HEK293 (cell line): Measurements from ENCODE around the gene SLC7A10.

Experiments
- CTCF ChIA-PET: fragments of 350-600 bp; formaldehyde crosslinking; extraction: SDS; loops from one replicate; lab custom pipeline; 2021; ENCODE audit warnings: antibody characterized with exemption; lab: Yijun Ruan, JAX
- POLR2A ChIA-PET: fragments of 300-600 bp; formaldehyde crosslinking; extraction: SDS; loops from one replicate; lab custom pipeline; 2020; ENCODE audit warnings: antibody characterized with exemption, inconsistent platforms; lab: Yijun Ruan, JAX
- H3K27ac ChIP-seq: fragments of 200-500 bp; sonication (Bioruptor generic); 2 replicates; pipeline ENCODE4 v1.5.1; 2014; ENCODE audit warnings: low read depth, low read length, control low read depth, inconsistent platforms; ENCODE audit errors: extremely low read depth
- H3K36me3 ChIP-seq, 2 experiments: fragments of 200-500 bp in 1 of 2; sonication (Bioruptor generic) in 1 of 2; 1 replicate in 1 of 2; 2 replicates in 1 of 2; pipeline ENCODE4 v1.5.1; 2014 to 2017; ENCODE audit warnings: inconsistent platforms in 2 of 2, low read length in 2 of 2; ENCODE audit not compliant: control insufficient read depth in 2 of 2, insufficient read depth in 1 of 2
- H3K4me1 ChIP-seq: fragments of 200-500 bp; sonication (Bioruptor generic); 2 replicates; pipeline ENCODE4 v1.5.1; 2014; ENCODE audit warnings: mild to moderate bottlenecking, low read length, inconsistent platforms; ENCODE audit not compliant: control insufficient read depth, insufficient read depth
- H3K4me3 ChIP-seq: 2 replicates; pipeline ENCODE4 v1.5.1; 2011; ENCODE audit warnings: low read depth, mild to moderate bottlenecking, control low read depth, low read length, moderate library complexity
- H3K9me3 ChIP-seq: fragments of 200-500 bp; sonication (Bioruptor generic); 2 replicates; pipeline ENCODE4 v1.5.1; 2014; ENCODE audit warnings: low read depth, low read length, inconsistent platforms; ENCODE audit not compliant: control insufficient read depth, insufficient read depth
- GLIS2 ChIP-seq: fragments of 450-650 bp; formaldehyde crosslinking; IDR thresholded peaks from 2 replicates; pipeline ENCODE4 v1.5.1; 2016; ENCODE audit warnings: missing biosample characterization, missing genetic modification characterization
- INSM2 ChIP-seq: fragments of 450-650 bp; formaldehyde crosslinking; IDR thresholded peaks from 2 replicates; pipeline ENCODE4 v1.5.1; 2016; ENCODE audit warnings: missing biosample characterization, missing genetic modification characterization
- KLF8 ChIP-seq: fragments of 450-650 bp; formaldehyde crosslinking; IDR thresholded peaks from 2 replicates; pipeline ENCODE4 v1.5.1; 2016; ENCODE audit warnings: missing biosample characterization, missing genetic modification characterization
- KLF9 ChIP-seq: fragments of 450-650 bp; formaldehyde crosslinking; IDR thresholded peaks from 2 replicates; pipeline ENCODE4 v1.5.1; 2016; ENCODE audit warnings: missing biosample characterization, missing genetic modification characterization, low read depth
- OVOL3 ChIP-seq: fragments of 450-650 bp; formaldehyde crosslinking; IDR thresholded peaks from 2 replicates; pipeline ENCODE4 v1.5.1; 2016; ENCODE audit warnings: missing biosample characterization, missing genetic modification characterization
- REPIN1 ChIP-seq: fragments of 450-650 bp; formaldehyde crosslinking; IDR thresholded peaks from 2 replicates; pipeline ENCODE4 v1.5.1; 2017; ENCODE audit warnings: missing biosample characterization, missing genetic modification characterization, low read depth
- SALL2 ChIP-seq: fragments of 450-650 bp; formaldehyde crosslinking; IDR thresholded peaks from 2 replicates; pipeline ENCODE4 v1.5.0; 2017; ENCODE audit warnings: missing biosample characterization, mild to moderate bottlenecking, missing genetic modification characterization, borderline replicate concordance
- SCRT2 ChIP-seq: fragments of 450-650 bp; formaldehyde crosslinking; IDR thresholded peaks from 2 replicates; pipeline ENCODE4 v1.5.1; 2016; ENCODE audit warnings: missing biosample characterization, missing genetic modification characterization
- YY2 ChIP-seq: fragments of 450-650 bp; formaldehyde crosslinking; IDR thresholded peaks from 2 replicates; pipeline ENCODE4 v1.5.1; 2016; ENCODE audit warnings: missing biosample characterization, missing genetic modification characterization
- ZBTB21 ChIP-seq: fragments of 450-650 bp; formaldehyde crosslinking; IDR thresholded peaks from 2 replicates; pipeline ENCODE4 v1.5.1; 2017; ENCODE audit warnings: missing biosample characterization, missing genetic modification characterization
- ZBTB7A ChIP-seq: fragments of 450-650 bp; formaldehyde crosslinking; IDR thresholded peaks from 2 replicates; pipeline ENCODE4 v1.5.1; 2016; ENCODE audit warnings: low read depth, missing biosample characterization, missing genetic modification characterization
- ZFHX2 ChIP-seq: fragments of 450-650 bp; formaldehyde crosslinking; conservative IDR thresholded peaks from 2 replicates; pipeline ENCODE4 v1.5.1; 2016; ENCODE audit warnings: missing biosample characterization, missing genetic modification characterization
- ZFP3 ChIP-seq: fragments of 450-650 bp; formaldehyde crosslinking; IDR thresholded peaks from 2 replicates; pipeline ENCODE4 v1.5.1; 2016; ENCODE audit warnings: low read depth, missing biosample characterization, missing genetic modification characterization
- ZNF121 ChIP-seq: fragments of 450-650 bp; formaldehyde crosslinking; IDR thresholded peaks from 2 replicates; pipeline ENCODE4 v1.5.1; 2016; ENCODE audit warnings: missing biosample characterization, missing genetic modification characterization
- ZNF24 ChIP-seq: fragments of 450-650 bp; formaldehyde crosslinking; IDR thresholded peaks from 2 replicates; pipeline ENCODE4 v1.5.1; 2016; ENCODE audit warnings: missing biosample characterization, missing genetic modification characterization
- ZNF324 ChIP-seq: fragments of 450-650 bp; formaldehyde crosslinking; IDR thresholded peaks from 2 replicates; pipeline ENCODE4 v1.5.1; 2016; ENCODE audit warnings: missing biosample characterization, missing genetic modification characterization
- ZNF391 ChIP-seq: fragments of 450-650 bp; formaldehyde crosslinking; IDR thresholded peaks from 2 replicates; pipeline ENCODE4 v1.5.1; 2016; ENCODE audit warnings: low read depth, missing biosample characterization, missing genetic modification characterization, borderline replicate concordance
- ZNF423 ChIP-seq: fragments of 450-650 bp; formaldehyde crosslinking; IDR thresholded peaks from 2 replicates; pipeline ENCODE4 v1.5.1; 2016; ENCODE audit warnings: missing biosample characterization, missing genetic modification characterization
- ZNF426 ChIP-seq: fragments of 450-650 bp; formaldehyde crosslinking; IDR thresholded peaks from 2 replicates; pipeline ENCODE4 v1.5.1; 2017; ENCODE audit warnings: missing biosample characterization, missing genetic modification characterization, mild to moderate bottlenecking, inconsistent platforms, moderate library complexity
- ZNF488 ChIP-seq: fragments of 450-650 bp; formaldehyde crosslinking; IDR thresholded peaks from 2 replicates; pipeline ENCODE4 v1.5.1; 2016; ENCODE audit warnings: missing biosample characterization, missing genetic modification characterization
- ZNF548 ChIP-seq: fragments of 450-650 bp; formaldehyde crosslinking; IDR thresholded peaks from 2 replicates; pipeline ENCODE4 v1.5.1; 2016; ENCODE audit warnings: missing biosample characterization, missing genetic modification characterization
- ZNF560 ChIP-seq: fragments of 450-650 bp; formaldehyde crosslinking; IDR thresholded peaks from 2 replicates; pipeline ENCODE4 v1.5.1; 2017; ENCODE audit warnings: missing biosample characterization, missing genetic modification characterization, borderline replicate concordance
- ZNF561 ChIP-seq: fragments of 450-650 bp; IDR thresholded peaks from 2 replicates; pipeline ENCODE4 v1.5.1; 2018; ENCODE audit warnings: missing biosample characterization, missing genetic modification characterization, borderline replicate concordance
- ZNF677 ChIP-seq: fragments of 450-650 bp; IDR thresholded peaks from 2 replicates; pipeline ENCODE4 v1.5.0; 2018; ENCODE audit warnings: missing biosample characterization, mild to moderate bottlenecking, missing genetic modification characterization, moderate library complexity
- ZSCAN4 ChIP-seq: fragments of 450-650 bp; formaldehyde crosslinking; IDR thresholded peaks from 2 replicates; pipeline ENCODE4 v1.5.1; 2017; ENCODE audit warnings: missing biosample characterization, missing genetic modification characterization
- ZSCAN5A ChIP-seq: fragments of 450-650 bp; formaldehyde crosslinking; IDR thresholded peaks from 2 replicates; pipeline ENCODE4 v1.5.1; 2016; ENCODE audit warnings: missing biosample characterization, missing genetic modification characterization
- TF ChIP-seq, protein P1 (sequence below): fragments of 450-650 bp; formaldehyde crosslinking; IDR thresholded peaks from 2 replicates; pipeline ENCODE4 v1.5.1; 2016; ENCODE audit warnings: missing biosample characterization, missing genetic modification characterization
- TF ChIP-seq, protein P2 (sequence below): fragments of 450-650 bp; formaldehyde crosslinking; IDR thresholded peaks from 2 replicates; pipeline ENCODE4 v1.5.1; 2016; ENCODE audit warnings: missing biosample characterization, missing genetic modification characterization

Gene SLC7A10

DNA sequence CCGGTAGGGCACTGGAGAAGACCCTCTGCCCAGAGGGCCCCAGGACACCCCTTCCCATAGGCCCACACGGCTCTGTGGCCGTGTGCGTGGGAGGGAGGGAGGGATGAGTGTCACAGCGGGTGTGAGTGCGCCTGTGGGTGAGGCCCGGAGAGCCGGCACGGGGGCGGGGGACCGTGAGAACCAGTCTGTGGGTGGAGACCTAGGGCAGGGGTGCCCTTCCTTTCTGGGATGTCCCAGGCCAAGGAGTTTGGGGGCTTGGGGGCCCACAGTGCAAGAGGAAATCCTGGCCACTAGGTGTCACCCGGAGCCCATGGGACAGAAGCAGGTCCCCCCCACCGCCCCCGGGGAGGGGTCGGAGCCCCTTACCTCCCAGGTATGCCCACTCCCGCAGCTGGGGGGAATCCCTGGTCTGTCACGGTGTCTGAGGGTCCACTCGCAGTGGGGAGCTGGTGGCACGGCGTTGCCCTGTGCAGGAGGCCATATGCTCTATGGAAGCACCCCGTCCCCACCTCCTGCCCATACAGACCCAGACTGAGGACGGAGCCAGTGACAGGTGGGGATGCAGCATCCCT is 16.0 kb upstream of the SLC7A10 start:
- Histone ChIP-seq H3K4me3 (no peak overlapping the region), H3K36me3 (no peaks in the 10 kb centered on the region), H3K9me3 (peaks cover 6% of the 10 kb centered on the region), H3K27ac (no peak overlapping the region), H3K4me1 (peaks cover 2% of the 10 kb centered on the region; the same call in 1 of the 2 replicates)
- POLR2A ChIA-PET: interaction anchor here (0.6 to 0.7 kb wide), 3 partner anchors 61 to 223 kb away, joined by 4 to 6 read pairs (median 4); no protein-coding TSS in a partner anchor
- CTCF ChIA-PET: interaction anchor here (0.5 to 11.2 kb wide), 37 partner anchors 10 to 854 kb away, joined by 3 to 292 read pairs (median 4); partner anchors contain the start of gene CEBPG
- TF ChIP-seq ZNF677 (tag by site-specific recombination) (no peak), GLIS2 (tag by site-specific recombination) (peak; percentile 81), INSM2 (no peak), ZNF423 (tag by site-specific recombination) (peak; percentile 71; the same call in 1 of the 2 replicates), ZNF426 (tag by site-specific recombination) (no peak), ZNF548 (no peak), ZBTB7A (tag by site-specific recombination) (peak; percentile 77; the same call in 1 of the 2 replicates), ZNF561 (tag by site-specific recombination) (no peak), ZFHX2 (tag by site-specific recombination) (peak; percentile 99), ZNF488 (tag by site-specific recombination) (no peak), ZNF391 (tag by site-specific recombination) (peak; percentile 79; the same call in 1 of the 2 replicates), ZSCAN5A (tag by site-specific recombination) (0 out of 2 replicates have a peak, but pooled peaks have one; percentile 53), KLF8 (tag by site-specific recombination) (0 out of 2 replicates have a peak, but pooled peaks have one; percentile 58), ZNF560 (tag by site-specific recombination) (no peak), SCRT2 (tag by site-specific recombination) (no peak), REPIN1 (peak; percentile 82; the same call in 1 of the 2 replicates), ZNF24 (tag by site-specific recombination) (peak; percentile 36; the same call in 1 of the 2 replicates), ZNF324 (tag by site-specific recombination) (peak; percentile 72; the same call in 1 of the 2 replicates), SALL2 (tag by site-specific recombination) (no peak), OVOL3 (tag by site-specific recombination) (peak; percentile 15; the same call in 1 of the 2 replicates), ZBTB21 (tag by site-specific recombination) (no peak), KLF9 (tag by site-specific recombination) (peak; percentile 44; the same call in 1 of the 2 replicates), ZFP3 (tag by site-specific recombination) (no peak), YY2 (tag by site-specific recombination) (peak; percentile 46), ZSCAN4 (peak; percentile 42; the same call in 1 of the 2 replicates), ZNF121 (tag by site-specific recombination) (no peak)
- TF ChIP-seq, protein P1, sequence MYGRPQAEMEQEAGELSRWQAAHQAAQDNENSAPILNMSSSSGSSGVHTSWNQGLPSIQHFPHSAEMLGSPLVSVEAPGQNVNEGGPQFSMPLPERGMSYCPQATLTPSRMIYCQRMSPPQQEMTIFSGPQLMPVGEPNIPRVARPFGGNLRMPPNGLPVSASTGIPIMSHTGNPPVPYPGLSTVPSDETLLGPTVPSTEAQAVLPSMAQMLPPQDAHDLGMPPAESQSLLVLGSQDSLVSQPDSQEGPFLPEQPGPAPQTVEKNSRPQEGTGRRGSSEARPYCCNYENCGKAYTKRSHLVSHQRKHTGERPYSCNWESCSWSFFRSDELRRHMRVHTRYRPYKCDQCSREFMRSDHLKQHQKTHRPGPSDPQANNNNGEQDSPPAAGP (tag by site-specific recombination): peak; percentile 61; the same call in 1 of the 2 replicates
- TF ChIP-seq, protein P2, sequence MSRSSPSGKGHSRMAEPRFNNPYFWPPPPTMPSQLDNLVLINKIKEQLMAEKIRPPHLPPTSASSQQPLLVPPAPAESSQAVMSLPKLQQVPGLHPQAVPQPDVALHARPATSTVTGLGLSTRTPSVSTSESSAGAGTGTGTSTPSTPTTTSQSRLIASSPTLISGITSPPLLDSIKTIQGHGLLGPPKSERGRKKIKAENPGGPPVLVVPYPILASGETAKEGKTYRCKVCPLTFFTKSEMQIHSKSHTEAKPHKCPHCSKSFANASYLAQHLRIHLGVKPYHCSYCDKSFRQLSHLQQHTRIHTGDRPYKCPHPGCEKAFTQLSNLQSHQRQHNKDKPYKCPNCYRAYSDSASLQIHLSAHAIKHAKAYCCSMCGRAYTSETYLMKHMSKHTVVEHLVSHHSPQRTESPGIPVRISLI: no peak
